Fibroblast of skin of scalp (primary cell): ENCODE data around the gene TREX2.

Source experiments
- DNase-seq: peaks from one replicate; pipeline ENCODE4 v3.0.0-alpha.2; 2013

The TREX2 gene

DNA sequence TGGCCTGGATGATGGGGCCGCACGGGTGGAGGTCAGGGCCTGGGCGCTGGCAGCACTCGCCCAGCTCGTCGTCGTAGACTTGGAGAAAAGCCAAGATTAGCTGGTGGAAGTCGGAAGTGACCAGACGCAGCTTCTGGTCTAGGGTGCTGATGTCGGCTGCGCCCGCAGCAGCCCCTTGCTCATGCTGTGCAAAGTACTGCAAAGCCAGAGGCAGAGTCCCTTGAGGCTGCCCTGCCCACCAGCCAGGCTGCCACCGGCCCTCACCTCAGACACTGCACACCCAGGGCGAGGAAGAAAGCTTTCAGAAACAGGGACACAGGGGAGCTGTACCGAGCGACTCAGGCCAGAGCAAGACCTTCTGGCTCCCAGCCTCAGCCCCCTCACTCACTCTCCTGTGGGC lies 9.7 kb upstream of the TREX2 start:
- no peak for DNase-seq

DNA sequence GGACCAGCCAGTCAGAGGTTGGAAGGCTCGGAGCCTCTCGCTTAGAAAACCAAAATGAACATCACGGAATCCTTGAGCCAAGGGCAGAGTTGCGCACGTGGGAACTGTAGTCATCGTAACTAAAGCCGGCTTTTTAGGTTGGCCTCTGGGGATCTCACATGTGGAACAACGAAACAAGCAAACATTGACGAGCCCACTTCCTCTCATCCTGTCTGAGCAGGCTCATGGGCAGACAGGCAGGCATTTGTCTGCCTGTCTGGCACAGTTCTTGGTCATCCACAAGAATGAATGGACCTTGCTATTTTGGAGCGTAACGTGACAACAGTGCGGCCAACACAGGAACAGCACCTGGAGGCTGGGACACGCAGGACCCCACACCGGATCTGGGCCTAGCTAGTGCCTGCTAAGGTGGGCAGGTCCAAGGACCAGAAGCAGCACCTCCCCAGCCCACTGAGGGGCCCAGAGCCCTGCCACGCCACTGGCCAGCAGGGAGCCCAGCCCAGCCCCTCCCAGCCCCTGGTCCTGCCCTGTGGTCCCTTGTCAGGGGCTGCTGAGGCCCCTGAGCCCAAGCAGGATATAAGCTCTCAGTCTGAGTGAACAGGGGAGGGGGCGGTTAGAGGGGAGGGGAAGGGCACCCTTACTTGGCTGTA lies 9.2 kb upstream of the TREX2 start:
- DNase-seq, result no peak

DNA sequence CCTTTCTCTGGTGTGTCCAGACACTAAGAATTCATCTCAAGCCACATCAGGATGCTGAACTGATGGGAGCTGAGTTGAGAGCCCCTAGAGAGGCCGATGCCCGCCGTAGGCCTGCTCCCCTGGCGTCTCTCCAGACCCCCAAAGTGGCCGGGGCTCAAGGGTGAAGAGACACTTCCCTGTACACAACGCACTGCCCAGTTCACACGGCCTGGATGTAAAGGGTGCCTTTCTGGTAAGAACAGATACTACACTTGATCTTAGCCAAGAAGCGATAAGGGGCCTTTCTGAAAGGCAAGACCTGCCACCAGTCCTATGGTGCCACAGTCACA lies 5.1 kb upstream of the TREX2 start:
- DNase-seq, result no peak

DNA sequence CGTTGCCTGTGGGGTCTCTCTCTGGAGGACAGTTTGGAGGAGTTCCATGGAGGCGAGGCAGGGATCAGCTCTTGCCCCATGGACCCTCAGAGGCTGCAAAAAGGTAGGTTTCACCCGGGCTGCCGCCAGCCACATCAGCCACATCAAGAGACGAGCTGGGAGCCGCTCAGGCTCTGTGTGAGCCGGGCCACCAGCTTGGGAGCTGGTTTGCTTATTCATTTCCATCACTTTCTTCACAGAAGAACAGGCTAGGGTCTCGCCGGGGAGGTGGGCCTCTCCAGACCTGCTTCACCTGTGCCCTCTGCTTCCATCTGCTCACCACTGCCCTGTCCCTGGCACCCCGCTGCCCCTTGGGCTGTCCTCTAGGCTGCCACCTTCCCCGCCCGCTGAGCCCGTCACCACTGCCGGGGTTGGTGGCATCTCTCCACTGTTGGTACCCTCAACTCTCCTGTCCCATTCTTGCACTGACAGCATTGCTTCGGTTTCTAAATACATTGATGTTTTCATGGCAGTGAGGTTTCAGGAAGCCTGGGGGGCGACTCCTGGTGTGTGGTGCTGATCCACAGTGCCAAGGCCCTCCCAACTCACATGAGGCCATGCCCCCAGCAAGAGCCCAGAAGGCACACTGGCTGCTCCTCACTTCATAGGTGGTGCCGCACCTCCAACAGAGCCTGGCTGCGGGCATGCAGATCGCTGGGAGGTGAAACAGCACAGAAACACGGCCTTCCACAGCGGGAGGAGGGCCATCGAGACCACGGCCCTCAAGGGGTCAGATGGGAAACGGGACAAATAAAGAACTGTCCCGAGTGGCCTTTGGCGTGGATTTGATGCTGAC lies 4.5 kb upstream of the TREX2 start:
- DNase-seq, result no peak

DNA sequence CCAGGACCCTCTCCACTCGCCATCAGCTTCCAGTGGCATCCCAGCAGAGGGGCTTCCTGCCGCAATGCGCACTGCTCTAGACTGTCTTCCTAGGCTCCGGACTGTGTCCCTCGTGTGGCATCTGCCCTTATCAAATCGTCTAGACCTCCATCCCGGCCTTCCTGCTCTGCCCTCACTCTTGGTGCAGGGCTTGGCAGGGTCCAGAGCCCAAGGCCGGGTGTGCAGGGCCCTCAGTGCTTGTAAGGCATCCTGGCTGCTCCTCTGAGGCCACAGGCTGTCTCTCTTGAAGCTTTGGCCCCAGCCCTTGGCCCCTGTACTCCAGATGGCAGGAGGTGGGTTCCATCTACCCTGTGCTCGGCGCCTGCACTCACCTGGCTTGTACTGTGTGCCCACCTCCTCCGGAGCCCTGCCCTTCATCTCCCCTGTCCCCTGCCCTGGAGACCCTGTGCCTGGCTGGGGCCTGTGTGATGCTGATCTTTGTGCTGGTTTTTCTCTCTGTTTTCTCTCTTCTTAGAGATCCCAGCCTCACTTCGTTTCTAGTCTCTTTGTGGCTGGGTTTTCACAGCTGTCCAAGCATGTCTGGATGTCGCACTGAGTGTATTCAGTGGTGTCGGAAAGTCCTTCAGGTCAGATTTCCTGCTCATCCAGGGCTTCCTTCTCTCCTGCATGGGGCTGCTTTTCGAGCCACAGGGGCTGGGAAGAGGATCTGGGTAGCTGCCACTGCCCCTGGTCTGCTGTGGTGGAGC lies 3.7 kb upstream of the TREX2 start:
- no peak for DNase-seq

DNA sequence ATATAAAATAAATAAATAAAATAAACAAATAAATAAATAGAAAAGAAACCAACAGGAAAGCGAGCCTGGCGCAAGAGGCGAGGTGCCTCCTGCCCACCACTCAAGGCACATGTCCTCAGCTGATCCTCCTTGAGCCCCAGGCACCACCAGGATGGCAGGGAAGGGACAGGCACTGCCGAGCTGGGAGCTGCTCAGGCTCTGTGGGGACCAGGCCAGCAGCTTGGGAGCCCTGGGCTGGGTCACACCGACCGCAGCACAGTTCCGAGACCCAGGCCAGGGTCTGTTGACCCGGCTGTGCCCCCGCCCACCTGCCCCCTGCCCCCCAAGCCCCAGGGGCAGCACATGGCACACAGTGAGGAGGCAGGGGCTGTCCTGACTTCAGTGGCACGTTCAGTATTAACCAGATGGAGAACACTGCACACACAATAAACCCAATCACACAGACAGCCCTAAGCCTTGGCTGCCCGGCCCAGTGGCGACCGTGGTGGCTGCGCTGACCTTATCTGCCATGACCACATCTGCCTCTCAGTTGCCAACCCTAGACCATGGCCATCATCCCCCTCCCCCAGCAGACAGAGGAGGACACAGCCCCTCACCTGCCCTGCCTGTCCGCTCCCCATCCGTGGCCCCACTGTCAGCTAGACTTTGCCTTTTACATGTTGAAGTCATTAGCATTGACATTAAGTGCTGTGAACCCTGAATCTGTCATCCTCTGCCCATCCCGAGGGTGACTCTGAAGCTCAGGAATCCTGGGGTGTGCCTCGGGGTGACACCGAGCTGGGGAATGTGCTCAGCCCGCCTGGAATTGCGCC lies 2.9 kb upstream of the TREX2 start:
- no peak for DNase-seq

DNA sequence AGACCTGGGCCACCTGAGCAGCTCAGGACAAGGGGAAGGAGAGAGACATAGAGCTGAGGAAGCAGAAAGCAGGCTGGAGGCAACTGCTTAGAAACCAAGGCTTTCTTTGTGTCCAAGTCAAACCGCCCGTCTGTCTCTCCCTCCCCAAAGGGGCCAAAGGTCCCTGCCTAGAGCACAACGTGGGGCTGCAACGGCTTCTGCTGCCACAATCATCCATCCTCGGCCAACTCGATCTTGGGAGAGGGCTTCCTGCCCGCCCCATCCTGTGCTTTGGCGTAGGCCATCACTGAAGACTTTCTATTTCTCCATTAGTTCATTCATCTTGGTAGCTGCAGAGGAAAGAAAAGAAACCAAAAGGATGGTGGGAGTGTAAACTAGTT lies 1.7 kb upstream of the TREX2 start:
- DNase-seq, result no peak

DNA sequence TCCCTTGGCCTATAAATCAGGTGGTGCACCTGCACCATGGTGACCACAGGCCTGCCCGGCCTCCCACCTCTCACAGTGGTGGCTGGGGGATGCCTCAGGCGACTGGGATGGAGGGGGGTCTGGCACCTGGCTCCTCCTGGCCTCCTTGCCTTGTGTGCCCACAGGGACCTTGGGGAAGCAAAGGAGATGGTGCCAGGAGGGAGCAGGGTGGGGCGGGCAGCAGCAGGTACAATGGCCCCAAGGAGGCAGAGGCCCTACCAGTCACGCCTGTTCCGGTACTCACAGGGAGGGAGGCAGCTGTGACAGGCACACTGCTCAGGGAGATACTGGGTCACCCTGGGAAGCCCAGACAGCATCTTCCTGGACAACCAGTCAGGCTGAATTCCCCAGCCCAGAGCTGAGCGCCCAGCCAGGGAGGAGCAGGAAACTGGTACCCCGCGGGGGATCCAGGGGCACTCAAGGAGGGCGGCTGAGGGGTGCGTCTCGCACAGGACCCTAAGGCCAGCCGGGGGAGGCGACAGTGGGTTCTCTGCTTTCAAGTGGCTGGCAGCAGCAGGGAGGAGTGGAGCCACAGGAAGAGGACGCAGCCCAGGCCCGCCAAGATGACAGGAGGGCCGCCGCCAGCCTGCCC lies 1.2 kb upstream of the TREX2 start:
- no peak for DNase-seq

DNA sequence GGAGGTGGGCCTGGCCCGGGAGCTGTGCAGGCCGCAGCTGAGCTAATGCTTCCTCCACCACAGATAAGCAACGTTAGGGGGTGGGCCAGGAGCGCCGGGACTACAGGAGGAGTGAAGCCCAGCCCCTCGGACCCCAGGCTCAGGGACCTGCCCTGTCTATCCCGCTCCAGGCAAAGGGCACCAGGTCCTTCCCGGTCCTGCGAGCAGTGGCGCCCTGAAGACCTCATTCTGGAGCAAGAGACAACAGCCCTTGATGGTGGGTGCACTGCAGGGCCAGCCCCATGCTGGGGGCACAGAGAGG lies 730 bp upstream of the TREX2 start:
- DNase-seq, result no peak

DNA sequence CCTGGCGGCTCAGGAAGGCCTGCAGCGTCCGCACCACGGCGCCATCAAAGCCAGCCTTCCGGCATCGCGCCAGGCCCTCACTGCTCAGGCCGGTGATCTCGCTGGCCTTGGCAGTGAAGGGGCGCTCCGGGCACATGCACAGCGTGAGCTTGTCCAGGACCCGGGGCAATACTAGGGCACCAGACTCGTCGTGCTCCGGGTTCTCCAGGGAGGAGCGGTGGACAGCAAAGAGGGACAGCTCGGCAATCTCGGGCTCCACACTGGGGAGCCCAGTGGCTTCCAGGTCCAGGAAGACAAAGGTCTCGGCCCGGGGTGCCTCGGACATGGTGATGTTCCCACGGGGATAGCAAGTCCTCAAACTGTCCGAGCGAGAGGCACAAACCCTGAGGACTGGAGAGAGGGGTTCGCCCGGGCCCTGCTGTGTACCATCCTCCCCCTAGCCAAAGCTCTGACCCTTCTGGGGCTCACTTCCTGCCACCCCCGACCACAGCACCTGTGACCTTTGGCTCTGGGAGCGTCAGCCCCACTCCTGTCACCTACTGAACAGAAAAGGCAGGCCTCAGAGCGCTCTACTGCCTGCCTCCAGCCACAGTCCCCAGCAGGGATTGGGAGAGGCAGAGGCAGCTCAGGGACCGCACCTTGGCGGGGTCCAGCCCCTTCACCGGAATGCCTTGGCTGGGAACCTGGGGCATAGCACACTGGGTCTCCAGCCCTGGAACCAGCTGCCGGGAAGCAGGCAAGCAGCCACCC lies 575 bp downstream of the TREX2 start:
- DNase-seq, result no peak

DNA sequence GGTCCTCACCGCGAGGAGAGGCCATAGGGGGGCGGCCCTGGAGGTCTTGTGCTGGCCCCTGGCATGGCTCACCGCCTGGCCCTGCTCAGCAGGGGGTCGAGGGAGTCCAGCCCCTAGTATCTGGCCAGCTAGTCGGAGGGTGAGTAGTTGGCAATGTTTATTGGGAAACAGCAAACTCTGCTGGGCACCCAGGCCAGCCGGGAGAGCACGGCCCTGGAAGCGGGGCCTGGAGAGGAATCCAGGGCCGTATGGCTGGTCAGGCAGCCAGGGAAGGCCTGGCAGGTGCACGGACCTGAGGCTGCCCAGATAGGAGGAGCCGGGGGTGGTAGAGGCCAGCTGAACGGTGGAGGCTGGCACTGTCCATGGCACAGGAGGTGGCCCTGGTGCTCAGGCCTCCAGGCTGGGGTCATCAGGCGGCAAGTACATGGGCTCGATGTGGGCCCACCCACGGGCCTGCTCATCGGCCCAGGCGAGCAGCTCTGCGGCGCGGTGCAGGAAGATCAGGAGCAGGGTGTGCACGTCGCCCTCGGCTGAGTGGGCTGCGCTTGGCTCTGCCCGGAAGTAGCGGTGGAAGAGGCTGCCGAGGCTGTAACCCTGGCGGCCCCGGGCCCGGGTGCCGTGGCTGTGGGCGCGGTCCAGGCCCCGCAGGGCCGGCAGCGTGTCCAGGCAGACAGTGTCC lies 1.4 kb downstream of the TREX2 start:
- no peak for DNase-seq

DNA sequence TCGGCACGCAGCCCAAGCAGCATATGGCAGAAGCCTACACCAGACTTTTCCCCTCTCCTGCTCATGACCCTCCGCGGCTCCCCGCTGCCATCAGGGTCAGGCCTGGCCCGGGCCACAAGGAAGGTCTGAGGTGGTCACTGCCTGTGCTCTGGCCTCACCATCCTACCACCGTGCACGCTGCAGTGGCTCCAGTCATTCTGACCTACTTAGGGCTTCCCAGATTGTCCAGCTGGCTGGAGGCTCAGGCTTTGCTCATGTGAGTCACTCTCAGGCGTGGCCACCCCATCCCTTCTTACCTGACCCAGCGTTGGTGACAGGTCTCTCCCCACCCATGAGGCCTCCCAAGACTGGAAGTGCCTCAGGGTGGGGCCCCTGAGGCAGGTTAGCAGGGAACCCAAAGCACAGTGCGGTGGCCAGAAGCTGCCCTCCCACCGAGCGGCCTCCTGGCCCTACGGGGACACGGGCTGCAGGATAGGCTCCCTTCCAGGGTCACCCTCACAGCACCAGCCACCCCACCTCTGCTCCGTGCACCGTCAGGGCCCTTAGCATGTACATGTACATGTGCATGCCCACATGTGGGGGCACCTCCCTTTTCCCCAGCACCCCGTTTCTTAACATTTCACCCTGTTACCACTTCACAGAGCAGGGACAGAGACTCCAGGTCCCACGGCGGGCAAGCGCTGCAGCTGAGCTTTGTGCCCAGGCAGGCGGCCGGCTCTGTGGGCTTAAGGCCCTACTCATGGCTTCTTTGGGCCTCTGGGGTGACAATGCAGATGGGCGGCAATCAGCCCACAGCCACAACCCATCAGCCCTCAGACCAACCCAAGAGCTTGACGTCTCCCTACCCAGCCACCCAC lies 2.2 kb downstream of the TREX2 start:
- no peak for DNase-seq

DNA sequence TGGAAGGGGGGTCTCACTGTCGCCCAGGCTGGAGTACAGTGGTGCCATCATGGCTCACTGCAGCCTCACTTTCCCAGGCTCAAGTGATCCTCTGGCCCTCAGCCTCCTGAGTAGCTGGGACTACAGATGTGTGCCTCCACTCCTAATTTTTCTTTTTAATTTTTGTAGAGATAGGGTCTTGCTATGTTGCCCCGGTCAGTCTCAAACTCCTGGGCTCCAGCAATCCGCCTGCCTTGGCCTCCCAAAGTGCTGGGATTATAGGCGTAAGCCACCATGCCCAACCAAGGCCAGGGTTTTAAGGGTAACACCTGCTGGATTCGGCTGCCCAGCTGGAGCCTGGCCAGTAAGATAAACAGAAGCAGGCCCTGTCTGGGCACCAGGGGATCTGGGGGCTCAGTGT lies 3.4 kb downstream of the TREX2 start:
- no peak for DNase-seq

DNA sequence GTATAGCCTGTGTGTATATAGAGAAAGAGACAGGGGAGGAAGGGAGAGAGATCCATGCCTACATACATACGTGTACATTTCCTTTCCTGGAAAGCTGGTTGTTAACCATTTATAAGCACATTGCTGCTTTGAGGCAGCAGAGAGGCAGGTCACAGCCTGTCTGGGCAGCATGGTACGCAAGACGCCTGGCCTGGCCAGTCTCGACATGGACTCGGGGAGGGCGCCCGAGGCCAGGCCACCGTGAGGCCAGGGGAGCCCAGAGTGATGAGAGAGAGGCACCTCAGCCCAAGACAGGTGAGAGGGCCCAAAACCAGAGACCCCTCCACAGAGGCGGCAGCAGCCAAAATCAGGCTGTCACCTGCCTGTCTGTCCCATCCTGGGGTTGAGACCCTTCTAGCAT lies 3.9 kb downstream of the TREX2 start:
- no peak for DNase-seq

DNA sequence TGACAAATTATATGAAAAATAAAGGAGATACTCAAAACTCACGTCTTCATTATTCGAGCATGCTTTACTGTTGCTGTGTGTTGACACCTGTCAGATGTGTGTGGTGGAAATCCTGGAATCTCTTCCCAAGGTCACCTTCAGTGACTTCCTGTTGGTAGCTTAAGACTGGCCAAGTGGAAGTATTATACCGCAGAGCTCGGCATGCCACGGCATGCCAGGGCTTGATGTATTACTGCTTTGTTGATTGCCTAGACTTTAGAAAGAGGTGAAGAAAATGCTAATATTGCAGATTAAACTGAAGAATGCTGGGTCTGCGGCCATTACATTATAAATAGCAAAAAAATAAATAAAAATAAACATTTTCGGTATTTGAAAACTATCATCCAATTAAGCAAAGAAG lies 4.6 kb downstream of the TREX2 start:
- DNase-seq, result no peak

DNA sequence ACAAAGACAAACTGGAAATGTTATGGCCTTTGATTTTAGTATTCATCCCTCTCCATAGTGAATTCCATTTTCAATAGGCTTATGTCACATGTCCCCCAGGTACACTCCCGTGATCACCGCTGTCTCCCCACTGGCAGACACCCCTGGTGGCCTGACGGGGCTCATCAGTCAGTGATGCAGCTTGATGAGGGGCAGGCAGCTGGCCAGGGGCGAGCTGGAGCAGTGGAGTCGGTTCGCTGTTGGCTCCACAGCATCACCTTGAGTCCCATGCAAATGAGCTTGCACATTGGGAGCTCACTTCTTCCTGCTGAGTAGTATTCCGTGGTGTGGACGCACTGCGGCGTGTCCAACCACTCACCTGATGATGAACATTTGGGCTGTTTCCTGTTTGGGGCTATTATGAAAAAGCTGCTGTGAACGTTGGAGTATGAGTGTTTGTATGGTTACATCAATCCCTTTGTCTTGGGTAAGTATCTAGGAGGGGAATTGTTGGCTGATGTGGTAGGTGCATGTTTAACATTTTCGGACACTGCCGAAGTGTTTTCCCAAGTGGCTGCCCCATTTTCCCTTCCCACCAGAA lies 5.2 kb downstream of the TREX2 start:
- DNase-seq, result no peak

DNA sequence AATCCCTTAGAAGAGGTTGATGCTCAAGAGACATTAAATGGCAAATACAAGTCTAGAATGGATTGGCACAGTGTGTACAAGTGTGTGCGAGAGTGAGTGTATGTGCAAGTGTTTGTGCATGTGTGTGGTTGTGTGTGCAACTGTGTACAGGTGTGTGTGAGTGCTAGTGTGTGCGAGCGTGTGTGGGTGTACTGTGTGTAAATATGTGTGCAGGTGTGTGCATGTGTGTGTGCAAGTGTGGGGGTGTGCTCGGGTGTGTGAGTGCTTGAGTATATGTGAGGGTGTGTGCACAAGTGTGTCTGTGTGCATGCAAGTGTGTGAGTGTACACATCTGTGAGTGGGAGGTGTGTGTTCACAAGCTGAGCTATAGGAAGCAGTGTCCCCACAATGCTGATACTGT lies 5.9 kb downstream of the TREX2 start:
- DNase-seq, result no peak

DNA sequence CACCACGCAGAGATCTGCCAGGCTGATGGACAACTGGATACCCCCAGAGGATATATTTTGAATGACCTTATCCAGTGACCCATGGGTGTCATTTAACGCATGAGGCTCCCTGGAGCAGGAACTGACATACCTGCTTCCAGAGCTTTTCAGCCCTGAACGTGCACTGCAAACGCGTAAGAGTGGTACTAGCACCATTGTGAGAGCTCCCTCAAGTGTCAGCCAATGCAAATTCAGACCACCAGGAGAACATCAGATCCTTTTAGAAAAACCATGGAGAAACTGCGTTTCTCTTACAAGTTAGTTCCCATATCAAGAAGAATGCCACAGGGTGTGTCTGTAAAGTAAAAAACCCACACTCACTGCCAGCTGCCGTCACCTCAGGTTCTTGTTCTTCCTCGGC lies 7.3 kb downstream of the TREX2 start:
- DNase-seq, result peak; percentile 7

DNA sequence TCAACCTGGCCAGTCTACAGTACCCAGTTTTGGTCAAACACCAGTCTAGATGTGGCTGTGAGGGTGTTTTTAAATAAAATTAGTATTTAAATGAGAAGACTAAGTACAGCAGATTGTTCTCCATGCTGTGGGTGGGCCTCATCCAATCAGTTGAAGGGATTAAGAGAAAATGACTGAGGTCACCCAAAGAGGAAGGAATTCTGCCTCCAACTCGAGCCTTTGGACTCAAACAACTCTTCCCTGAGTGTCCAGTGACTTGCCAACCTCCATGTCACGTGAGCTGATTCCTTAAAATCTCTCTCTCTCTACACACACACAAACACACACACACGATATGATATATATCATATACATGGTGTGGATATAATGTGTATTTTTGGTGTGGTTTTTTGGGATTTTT lies 10.0 kb downstream of the TREX2 start:
- DNase-seq, result no peak

DNA sequence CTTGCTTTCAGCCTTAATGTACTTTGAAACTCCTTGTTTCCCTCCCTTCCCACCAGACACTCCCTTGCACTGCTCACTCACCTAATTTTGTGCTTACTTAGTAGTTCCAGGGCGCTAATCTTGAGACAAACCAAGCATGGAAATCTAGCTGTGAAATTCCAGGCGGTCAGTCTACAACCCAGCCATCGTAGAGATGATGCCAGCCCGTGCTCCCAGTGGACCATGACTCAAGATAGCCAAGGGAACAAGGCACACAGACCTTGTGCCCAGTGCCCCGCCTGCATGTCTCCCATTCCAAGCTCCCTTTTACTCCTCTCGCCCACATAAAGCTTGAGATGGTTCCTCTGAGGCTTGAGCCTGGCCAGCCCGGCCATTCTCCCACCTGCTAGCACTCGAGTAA lies 11.1 kb downstream of the TREX2 start:
- no peak for DNase-seq
